ENCODE data around the gene ZNF341.
A peak's percentile ranks its signal among the peaks of the same experiment; 100 is the strongest.
"Not testable (repeated sequence)": the region's sequence is repeated elsewhere in the genome, so short reads cannot be mapped to it uniquely, and the experiment has no call there.

The ZNF341 gene
- 9.4 reads per million, percentile 30 among the genes with 10 or more reads in this experiment for total RNA-seq

- peak; percentile 78 for DNase-seq
These were observed at the start of gene ZNF341 for GRCh38 chr20:33731693-33732165. Gene ZNF341 (plus strand): TSS chr20:33731996. CDS start chr20:33732022, 26 bp downstream.

- DNase-seq: no peak
These were observed 47.1 kb upstream of the ZNF341 start for GRCh38 chr20:33684533-33685327.

GRCh38 chr20:33685328-33686099 is 46.3 kb upstream of the ZNF341 start:
- DNase-seq: peak; percentile 25

GRCh38 chr20:33686100-33686983 is 45.5 kb upstream of the ZNF341 start, which contains the start of gene E2F1:
Gene E2F1 (minus strand): TSS chr20:33686385. CDS start chr20:33686264, 121 bp downstream.
- DNase-seq: peak; percentile 91

GRCh38 chr20:33686984-33687366 is 44.8 kb upstream of the ZNF341 start:
- no peak for DNase-seq

GRCh38 chr20:33687370-33687915 is 44.4 kb upstream of the ZNF341 start:
- DNase-seq: no peak

- DNase-seq: no peak
These were observed 43.5 kb upstream of the ZNF341 start for GRCh38 chr20:33687993-33688937.

GRCh38 chr20:33688938-33689424 is 42.8 kb upstream of the ZNF341 start:
- DNase-seq: no peak

- no peak for DNase-seq
These were observed 42.3 kb upstream of the ZNF341 start for GRCh38 chr20:33689493-33689892.

- DNase-seq: peak; percentile 43
These were observed 41.8 kb upstream of the ZNF341 start for GRCh38 chr20:33689973-33690372.

GRCh38 chr20:33693289-33693688 is 38.5 kb upstream of the ZNF341 start:
- no peak for DNase-seq

- DNase-seq: no peak
These were observed 37.8 kb upstream of the ZNF341 start for GRCh38 chr20:33693741-33694638.

GRCh38 chr20:33694639-33695012 is 37.2 kb upstream of the ZNF341 start:
- DNase-seq: no peak

- DNase-seq: no peak
These were observed 35.3 kb upstream of the ZNF341 start for GRCh38 chr20:33696448-33696847.

GRCh38 chr20:33697129-33697528 is 34.7 kb upstream of the ZNF341 start:
- no peak for DNase-seq

GRCh38 chr20:33698966-33699365 is 32.8 kb upstream of the ZNF341 start:
- not testable (repeated sequence) for DNase-seq

GRCh38 chr20:33700696-33701441 is 30.9 kb upstream of the ZNF341 start:
- DNase-seq: not testable (repeated sequence)

- DNase-seq: no peak
These were observed 30.0 kb upstream of the ZNF341 start for GRCh38 chr20:33701629-33702450.

All from effector CD4-positive, alpha-beta T cell (primary cell).